Skeletal muscle satellite cell (primary cell): Measurements from ENCODE around the gene CDH23.

ENCODE experiments used
- H3K27me3 ChIP-seq: 2 replicates; pipeline ENCODE4 v1.7.0; 2013; ENCODE audit warnings: low read length; ENCODE audit not compliant: control insufficient read depth, insufficient read depth
- H3K36me3 ChIP-seq: 2 replicates; pipeline ENCODE4 v1.7.0; 2013; ENCODE audit warnings: mild to moderate bottlenecking, control low read depth, low read length; ENCODE audit not compliant: insufficient read depth
- H3K4me1 ChIP-seq: 2 replicates; pipeline ENCODE4 v1.7.0; 2013; ENCODE audit warnings: low read length; ENCODE audit not compliant: control insufficient read depth, insufficient read depth
- H3K4me2 ChIP-seq: 2 replicates; pipeline ENCODE4 v1.7.0; 2013; ENCODE audit warnings: mild to moderate bottlenecking, low read length
- H3K4me3 ChIP-seq: 2 replicates; pipeline ENCODE4 v1.7.0; 2013; ENCODE audit warnings: low read length
- H3K9ac ChIP-seq: 2 replicates; pipeline ENCODE4 v1.7.0; 2013; ENCODE audit warnings: mild to moderate bottlenecking, low read depth, low read length, moderate library complexity
- H3K9me3 ChIP-seq: replicated peaks from 2 replicates; pipeline ENCODE4 v1.7.0; 2013; ENCODE audit warnings: mild to moderate bottlenecking, control low read depth, low read length

CDH23 gene

DNA sequence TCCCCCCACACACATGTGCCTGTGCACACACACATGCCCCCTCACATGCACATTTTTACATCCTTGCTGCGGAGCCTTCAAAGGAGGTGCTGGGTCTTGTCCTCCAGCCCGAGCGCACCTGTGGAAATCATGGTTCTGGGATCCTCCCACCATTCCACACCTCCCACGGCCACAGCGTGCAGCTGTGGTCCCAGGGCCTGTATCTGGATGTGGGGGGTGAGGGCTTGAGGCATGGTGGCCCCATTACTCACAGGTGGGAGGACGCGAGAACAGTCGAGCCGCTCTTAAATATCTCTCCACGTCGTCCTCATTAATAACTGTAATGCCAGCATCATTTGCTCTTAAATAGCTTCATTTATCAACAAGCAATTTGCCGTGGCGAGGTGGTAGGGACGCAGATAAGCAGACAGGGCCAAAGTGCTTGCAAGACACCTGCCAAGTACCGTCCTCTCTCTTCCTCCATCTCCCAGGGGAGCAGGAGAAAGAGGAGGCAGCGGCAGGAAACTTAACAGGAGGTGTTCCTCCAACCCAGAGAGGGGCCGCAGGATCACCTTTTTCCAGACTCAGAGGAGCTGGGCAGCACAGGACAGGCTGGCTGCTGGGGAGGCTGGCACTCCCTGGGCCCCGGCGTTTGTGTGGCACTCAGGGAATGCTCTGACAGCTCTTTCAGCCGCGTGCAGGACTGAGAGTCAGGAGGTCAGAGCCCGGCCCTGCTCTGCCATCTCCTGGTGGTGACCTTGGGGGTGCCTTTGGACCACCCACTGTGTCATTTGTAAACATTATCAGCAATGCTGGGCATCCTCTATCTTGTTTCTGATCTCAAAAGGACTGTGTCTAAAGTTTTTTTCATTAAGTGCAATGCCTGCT lies 87.4 kb downstream of the CDH23 start:
- no peaks in the 10 kb centered on the region for H3K9me3 ChIP-seq
- H3K4me2 ChIP-seq, result no peak overlapping the region
- no peak overlapping the region for H3K9ac ChIP-seq
- H3K27me3 ChIP-seq, result peaks cover 49% of the 10 kb centered on the region
- no peaks in the 10 kb centered on the region for H3K4me1 ChIP-seq
- no peaks in the 10 kb centered on the region for H3K36me3 ChIP-seq
- no peak overlapping the region for H3K4me3 ChIP-seq

DNA sequence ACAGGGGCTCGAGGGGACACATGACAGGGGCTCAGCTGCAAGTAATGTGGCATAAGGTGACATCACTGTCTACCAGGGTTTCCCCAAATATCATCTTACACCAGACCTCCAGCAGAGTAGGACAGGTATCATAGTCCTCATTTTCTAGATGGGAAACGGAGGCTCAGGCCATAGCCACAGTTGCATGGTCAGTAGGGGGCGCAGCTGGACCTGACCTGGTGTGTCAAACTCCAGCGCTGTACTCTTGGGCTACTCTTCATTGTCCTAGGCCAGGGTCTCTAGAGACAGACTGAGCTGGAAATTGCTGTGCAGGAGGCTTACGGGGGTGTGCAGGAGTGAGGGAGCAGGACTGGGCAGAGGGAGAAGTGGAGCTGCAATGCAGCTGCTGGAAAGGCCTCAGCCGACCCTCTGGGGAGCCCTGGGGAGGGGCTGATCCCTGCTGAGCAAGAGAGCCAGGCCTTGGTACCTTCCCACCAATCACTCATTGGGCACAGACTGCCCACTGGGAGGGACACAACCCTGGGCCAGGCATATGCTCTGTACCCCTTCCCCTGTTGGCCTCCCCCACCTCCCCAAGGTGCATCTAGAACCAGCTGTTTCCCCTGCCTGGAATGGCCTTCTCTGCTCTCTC lies 89.9 kb downstream of the CDH23 start:
- Histone ChIP-seq H3K9me3 (no peaks in the 10 kb centered on the region), H3K4me3 (no peak overlapping the region), H3K27me3 (peaks cover 31% of the 10 kb centered on the region), H3K9ac (no peak overlapping the region), H3K4me1 (no peaks in the 10 kb centered on the region), H3K4me2 (no peak overlapping the region), H3K36me3 (no peaks in the 10 kb centered on the region)

DNA sequence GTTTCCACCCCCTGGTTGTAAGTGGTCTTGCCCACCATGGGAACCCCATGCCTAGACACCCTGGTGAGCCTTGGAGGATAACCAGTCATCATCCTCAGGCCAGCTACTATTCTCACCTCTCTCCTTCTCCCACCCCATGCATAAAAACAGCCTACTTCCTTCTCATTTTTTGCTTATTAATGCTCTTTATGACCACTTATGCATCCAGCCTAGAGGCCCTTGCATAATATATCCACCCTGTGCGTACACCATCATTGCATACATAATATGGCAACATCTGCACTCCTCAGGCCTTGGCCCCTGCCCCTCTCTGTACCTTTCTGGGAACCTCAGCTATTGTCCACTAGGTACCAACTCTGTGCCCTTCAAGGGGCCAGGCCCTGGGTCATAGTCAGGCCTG lies 91.0 kb downstream of the CDH23 start:
- peaks cover 36% of the 10 kb centered on the region for H3K27me3 ChIP-seq
- no peaks in the 10 kb centered on the region for H3K9me3 ChIP-seq
- no peak overlapping the region for H3K4me2 ChIP-seq
- H3K4me3 ChIP-seq, result no peak overlapping the region
- no peaks in the 10 kb centered on the region for H3K36me3 ChIP-seq
- no peaks in the 10 kb centered on the region for H3K4me1 ChIP-seq
- H3K9ac ChIP-seq, result no peak overlapping the region

DNA sequence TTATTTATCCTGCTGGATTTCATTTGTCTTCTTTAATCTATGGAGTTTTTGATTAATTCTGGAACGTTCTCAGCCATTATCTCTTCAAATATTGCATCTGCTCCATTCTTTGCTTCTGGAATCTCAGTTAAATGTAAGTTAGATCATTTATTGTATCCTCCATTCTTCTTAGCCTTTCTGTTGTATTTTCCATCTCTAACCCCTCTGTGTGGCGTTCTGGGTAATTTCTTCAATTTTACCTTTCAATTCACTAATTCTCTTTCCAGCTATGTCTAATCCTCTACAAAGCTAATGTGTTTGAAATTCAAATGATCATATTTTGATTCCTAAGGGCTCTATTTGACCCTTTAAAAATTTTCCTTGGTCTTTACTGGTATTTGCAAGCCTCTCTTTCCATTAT lies 92.4 kb downstream of the CDH23 start:
- Histone ChIP-seq H3K4me2 (no peak overlapping the region), H3K9me3 (no peaks in the 10 kb centered on the region), H3K36me3 (no peaks in the 10 kb centered on the region), H3K4me3 (no peak overlapping the region), H3K4me1 (no peaks in the 10 kb centered on the region), H3K9ac (no peak overlapping the region), H3K27me3 (peaks cover 38% of the 10 kb centered on the region)

DNA sequence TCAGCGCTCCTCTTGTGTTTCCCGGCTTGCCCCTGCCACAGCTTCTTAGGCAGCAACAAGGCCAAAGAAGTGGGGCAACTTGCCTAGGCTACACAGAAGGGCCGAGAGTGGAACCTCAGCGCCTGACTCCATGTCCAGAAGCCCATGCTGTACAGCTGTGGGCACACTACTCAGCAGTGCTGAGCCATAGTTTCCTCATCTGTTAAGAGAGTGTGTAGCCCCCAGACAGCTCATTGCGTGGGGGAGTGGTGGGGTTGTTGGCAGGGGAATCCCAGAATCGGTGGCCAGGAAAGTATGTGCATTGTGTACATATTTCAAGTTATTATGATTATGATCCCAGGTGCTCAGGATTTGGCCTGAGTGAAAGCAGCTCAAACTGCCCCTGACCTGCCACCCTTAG lies 96.2 kb downstream of the CDH23 start:
- no peak overlapping the region for H3K4me3 ChIP-seq
- peaks cover 55% of the 10 kb centered on the region for H3K27me3 ChIP-seq
- no peaks in the 10 kb centered on the region for H3K36me3 ChIP-seq

DNA sequence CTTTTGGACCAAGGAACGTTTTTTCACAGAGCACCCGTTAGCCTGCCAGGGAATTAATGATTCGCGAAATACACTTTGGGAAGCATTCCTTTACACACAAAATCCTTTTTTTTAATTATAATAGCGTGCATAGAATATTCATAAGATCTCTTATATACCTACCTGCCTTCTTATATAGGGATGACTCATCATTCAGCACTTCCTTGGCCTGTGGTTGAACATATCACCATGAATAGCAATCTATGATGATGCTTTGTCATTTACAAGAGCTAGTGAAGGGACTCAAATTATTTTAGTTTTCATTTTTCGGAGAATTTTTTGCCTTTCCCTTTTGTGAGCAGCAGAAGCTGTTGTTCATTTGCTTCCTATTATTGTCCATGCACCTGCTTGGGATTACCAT lies 97.0 kb downstream of the CDH23 start:
- no peak overlapping the region for H3K4me3 ChIP-seq
- no peak overlapping the region for H3K4me2 ChIP-seq
- no peaks in the 10 kb centered on the region for H3K4me1 ChIP-seq
- H3K9ac ChIP-seq, result no peak overlapping the region
- no peaks in the 10 kb centered on the region for H3K9me3 ChIP-seq
- peaks cover 56% of the 10 kb centered on the region for H3K27me3 ChIP-seq
- no peaks in the 10 kb centered on the region for H3K36me3 ChIP-seq

More for the DNA sequence above, 96.2 kb downstream of the CDH23 start:
- Histone ChIP-seq H3K4me1 (no peaks in the 10 kb centered on the region), H3K9me3 (no peaks in the 10 kb centered on the region), H3K4me2 (no peak overlapping the region), H3K9ac (no peak overlapping the region)

DNA sequence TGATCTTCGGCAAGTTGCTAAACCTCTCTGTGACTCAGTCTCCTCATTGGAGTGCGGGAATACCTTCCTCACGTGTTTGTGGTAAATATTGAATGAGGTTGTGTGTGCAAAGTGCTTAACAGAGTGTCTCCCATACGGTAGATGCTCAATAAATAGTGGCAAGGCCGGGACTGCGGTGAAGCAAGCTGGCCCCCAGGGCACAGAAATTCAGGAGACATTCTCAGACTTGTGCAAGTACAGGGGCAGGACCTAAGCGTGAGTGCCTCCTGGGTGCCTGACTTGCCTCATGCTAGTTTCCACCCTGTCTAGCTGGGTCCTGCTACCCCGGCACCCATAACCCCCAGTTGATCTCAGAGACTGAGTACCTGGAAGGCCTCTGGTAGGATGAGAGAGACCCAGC lies 97.8 kb downstream of the CDH23 start:
- H3K4me3 ChIP-seq, result no peak overlapping the region
- H3K9me3 ChIP-seq, result no peaks in the 10 kb centered on the region
- no peak overlapping the region for H3K9ac ChIP-seq
- H3K27me3 ChIP-seq, result peaks cover 59% of the 10 kb centered on the region
- no peaks in the 10 kb centered on the region for H3K4me1 ChIP-seq
- H3K4me2 ChIP-seq, result no peak overlapping the region
- no peaks in the 10 kb centered on the region for H3K36me3 ChIP-seq

DNA sequence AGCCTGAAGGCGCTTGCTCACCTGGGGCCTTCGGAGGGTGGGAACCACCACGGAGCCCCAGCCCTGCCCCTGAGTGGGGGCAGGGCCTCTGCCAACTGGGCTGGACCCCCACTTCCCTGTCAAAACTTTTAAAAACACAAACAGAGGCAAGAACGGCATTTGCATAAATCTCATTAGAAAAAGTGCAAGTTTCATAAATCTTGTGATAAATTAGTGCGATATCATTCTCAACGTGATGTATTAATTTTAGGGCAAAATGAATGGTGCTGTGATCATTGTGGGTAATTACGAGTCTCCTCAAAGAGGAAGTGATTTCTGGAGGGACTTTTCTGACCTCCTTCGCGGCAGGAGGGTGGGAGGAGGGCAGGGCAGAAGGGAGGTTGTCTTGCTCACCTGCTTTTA lies 98.3 kb downstream of the CDH23 start:
- H3K27me3 ChIP-seq, result peaks cover 59% of the 10 kb centered on the region
- H3K4me3 ChIP-seq, result no peak overlapping the region
- no peaks in the 10 kb centered on the region for H3K9me3 ChIP-seq
- H3K4me1 ChIP-seq, result no peaks in the 10 kb centered on the region
- H3K9ac ChIP-seq, result no peak overlapping the region
- H3K36me3 ChIP-seq, result no peaks in the 10 kb centered on the region
- H3K4me2 ChIP-seq, result no peak overlapping the region

DNA sequence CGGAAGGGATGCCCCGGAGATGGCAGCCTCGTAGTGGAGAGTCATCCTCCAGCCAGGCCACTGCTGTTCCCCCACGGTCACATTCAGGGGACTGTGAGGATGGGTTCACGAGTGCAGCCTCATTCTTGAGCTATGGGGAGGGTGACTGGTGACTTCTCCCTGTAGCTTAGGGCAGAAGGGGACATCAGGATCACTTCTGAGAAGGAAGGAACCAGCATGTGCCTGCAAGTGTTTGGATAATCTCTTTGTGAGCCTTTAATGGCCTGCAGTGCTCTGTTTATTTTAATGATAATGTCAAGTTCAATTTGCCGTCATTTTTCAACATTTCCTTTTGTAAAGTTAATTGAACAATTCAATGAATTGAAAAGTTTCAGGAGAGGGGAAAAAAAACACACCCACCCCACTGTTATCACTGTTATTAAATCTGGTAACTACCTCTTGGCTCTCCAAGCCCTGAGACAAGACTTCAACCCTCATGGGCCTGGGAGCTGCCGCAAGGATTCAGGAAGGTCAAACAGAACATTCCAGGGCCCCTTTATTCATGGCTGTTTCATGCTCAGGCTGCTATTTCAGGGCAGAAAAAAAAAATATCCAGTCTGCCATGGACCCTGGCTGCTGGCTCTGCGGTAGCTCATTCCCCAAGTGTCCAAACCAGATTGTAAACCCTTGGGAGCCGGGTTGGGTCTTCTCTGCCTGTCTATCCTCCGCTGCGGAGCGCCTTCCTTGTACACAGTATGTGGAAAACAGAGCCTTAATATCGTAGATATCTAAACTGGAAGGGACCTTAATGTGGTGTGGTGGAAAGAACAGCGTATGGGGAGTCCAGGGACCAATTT lies 100.4 kb downstream of the CDH23 start:
- no peaks in the 10 kb centered on the region for H3K9me3 ChIP-seq
- no peak overlapping the region for H3K9ac ChIP-seq
- no peaks in the 10 kb centered on the region for H3K36me3 ChIP-seq
- peaks cover 55% of the 10 kb centered on the region for H3K27me3 ChIP-seq
- H3K4me3 ChIP-seq, result no peak overlapping the region
- H3K4me1 ChIP-seq, result no peaks in the 10 kb centered on the region
- H3K4me2 ChIP-seq, result no peak overlapping the region

DNA sequence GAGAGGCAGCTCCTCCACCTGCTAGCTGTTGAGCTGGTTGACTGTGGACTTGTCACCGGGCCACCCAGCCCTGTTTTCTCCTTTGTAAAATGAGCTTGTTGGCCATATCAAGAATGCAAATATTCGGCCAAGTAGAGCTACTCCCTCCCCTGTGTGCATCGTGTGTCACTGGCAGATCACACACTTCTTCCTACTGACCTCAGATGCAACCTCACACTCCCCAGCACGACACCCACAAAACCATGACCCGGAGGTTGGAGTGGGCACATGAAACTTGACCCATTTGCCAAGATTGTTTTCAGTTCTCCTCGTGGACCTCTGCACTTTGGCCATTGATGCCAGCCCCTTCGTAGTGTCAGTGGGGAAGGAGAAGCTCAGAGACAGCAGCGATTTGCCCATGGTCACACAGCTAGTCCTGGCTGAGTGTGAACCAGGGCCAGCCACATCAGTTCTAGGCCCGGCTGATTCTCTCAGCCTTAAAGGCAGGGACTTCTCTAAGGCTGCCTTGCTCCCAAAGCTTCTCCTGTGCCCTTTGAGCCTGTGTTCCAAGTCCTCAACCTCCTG lies 101.1 kb downstream of the CDH23 start:
- H3K9ac ChIP-seq, result no peak overlapping the region
- H3K36me3 ChIP-seq, result no peaks in the 10 kb centered on the region
- no peak overlapping the region for H3K4me3 ChIP-seq
- no peaks in the 10 kb centered on the region for H3K9me3 ChIP-seq
- peaks cover 60% of the 10 kb centered on the region for H3K27me3 ChIP-seq
- no peaks in the 10 kb centered on the region for H3K4me1 ChIP-seq
- H3K4me2 ChIP-seq, result no peak overlapping the region

DNA sequence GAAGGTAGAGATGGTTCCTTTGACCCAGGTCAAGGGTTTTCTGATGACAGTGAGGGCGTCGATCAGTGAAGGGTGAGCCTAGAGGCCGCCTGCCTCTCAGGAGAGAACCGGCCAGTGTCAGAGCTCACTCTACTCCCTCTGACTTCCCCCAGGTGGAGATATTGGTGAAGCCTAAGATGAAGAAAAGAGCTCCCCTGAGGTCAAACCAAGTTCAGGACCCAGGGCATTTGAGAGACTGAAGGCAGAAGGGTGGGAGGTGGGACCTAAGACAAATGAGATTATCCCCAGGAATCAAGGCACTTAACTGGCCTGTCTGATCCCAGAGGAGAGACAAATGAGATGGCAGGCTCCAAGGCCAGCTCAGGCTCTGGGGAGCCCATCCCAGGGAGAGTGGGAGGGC lies 104.7 kb downstream of the CDH23 start:
- Histone ChIP-seq H3K9ac (no peak overlapping the region), H3K27me3 (peaks cover 59% of the 10 kb centered on the region)

More for the DNA sequence above, 104.7 kb downstream of the CDH23 start:
- H3K9me3 ChIP-seq, result no peaks in the 10 kb centered on the region
- H3K4me3 ChIP-seq, result no peak overlapping the region
- H3K4me1 ChIP-seq, result no peaks in the 10 kb centered on the region
- H3K36me3 ChIP-seq, result no peaks in the 10 kb centered on the region
- no peak overlapping the region for H3K4me2 ChIP-seq
